Transverse colon (tissue), 4 donors: ENCODE measurements around the gene ECSIT. TPM values are rescaled to one million over a fixed set of nuclear protein-coding genes. Genes with fewer than 3 reads are reported as not detected.
"Not testable (repeated sequence)": the region's sequence is repeated elsewhere in the genome, so short reads cannot be mapped to it uniquely, and the experiment has no call there.

Experiments used
- DNase-seq: peaks from one replicate; pipeline ENCODE4 v3.0.0-alpha.2; 2019
- H3K27ac ChIP-seq, 4 donors: fragments of 200-600 bp; sonication (generic); 2 replicates each; pipeline ENCODE4 v1.5.1; 2016 to 2018; ENCODE audit warnings: inconsistent platforms in 4 of 4
- H3K27me3 ChIP-seq: fragments of 200-600 bp; sonication (generic); 2 replicates; pipeline ENCODE4 v1.5.1; 2017; ENCODE audit warnings: inconsistent platforms
- H3K36me3 ChIP-seq, 4 donors: fragments of 200-600 bp; sonication (generic); 2 replicates each; pipeline ENCODE4 v1.5.1; 2017 to 2019; ENCODE audit warnings: inconsistent platforms in 4 of 4
- H3K4me1 ChIP-seq, 4 donors: fragments of 200-600 bp; sonication (generic); 2 replicates each; pipeline ENCODE4 v1.5.1; 2017 to 2020; ENCODE audit warnings: inconsistent platforms in 4 of 4
- H3K4me3 ChIP-seq, 4 donors: fragments of 200-600 bp; sonication (generic); 1 replicate in 1 of 4; 2 replicates in 3 of 4; pipeline versions ENCODE4 v1.5.1 to v1.6.1; 2017 to 2019; ENCODE audit warnings: inconsistent platforms in 4 of 4
- H3K9me3 ChIP-seq, 2 donors: fragments of 200-600 bp; sonication (generic); 2 replicates each; pipeline ENCODE4 v1.5.1; 2017 to 2019; ENCODE audit warnings: inconsistent platforms in 2 of 2
- EP300 ChIP-seq: sonication (generic); formaldehyde crosslinking; IDR thresholded peaks from one replicate; pipeline ENCODE4 v1.6.1; 2017; ENCODE audit warnings: antibody characterized with exemption, low read depth
- POLR2A ChIP-seq: fragments of 450-650 bp; IDR thresholded peaks from one replicate; pipeline ENCODE4 v1.6.1; 2016; ENCODE audit warnings: antibody characterized with exemption, mild to moderate bottlenecking, moderate library complexity
- POLR2AphosphoS5 ChIP-seq, 3 donors: sonication (generic); formaldehyde crosslinking; IDR thresholded peaks; one replicate each; pipeline ENCODE4 v1.6.1; 2016; ENCODE audit warnings: antibody characterized with exemption in 3 of 3
- WGBS, 2 donors: methylation state at CpG; one replicate each; pipeline ENCODE4 v1.1.5; 2018; ENCODE audit warnings: low coverage in 1 of 2; 5-methylcytosine and 5-hydroxymethylcytosine counted together
- in situ Hi-C, 4 donors: fragments of 200-750 bp; cut with MboI; loops; one replicate each; pipeline versions ENCODE4 v1.15.0 to v1.15.1; 2017; ENCODE audit warnings: low sequenced_read_pairs in 3 of 4, low pct_ligation_motif_present in 1 of 4, low pct_unique_long_range_greater_than_20kb in 1 of 4
- intact Hi-C: fragments of 100-400 bp; cut with DNase I; formaldehyde crosslinking; loops from one replicate; pipeline ENCODE4 v1.15.1; 2023; ENCODE audit warnings: low total_unique reads
- total RNA-seq, 4 donors: library from RNA; depleted of rRNA; stranded (reverse); fragments of >200 nt; gene quantifications; one replicate each; pipeline ENCODE4 v1.1.0, GENCODE V29; 2016
- TF ChIP-seq, protein P1 (sequence below), 5 experiments: fragments of 200-600 bp in 3 of 5; fragments of 450-650 bp in 2 of 5; sonication (generic) in 3 of 5; IDR thresholded peaks; 1 replicate in 2 of 5; 2 replicates in 3 of 5; pipeline ENCODE4 v1.5.1; 2016 to 2017; ENCODE audit warnings: antibody characterized with exemption in 5 of 5, inconsistent platforms in 3 of 5, mild to moderate bottlenecking in 2 of 5, moderate library complexity in 1 of 5

The ECSIT gene
- total RNA-seq, 4 donors from 2014 or later, result 20.9 to 63.4 (median 39.1) TPM

GRCh38 chr19:11570039-11570462 is 41.1 kb upstream of the ECSIT start:
- no peaks in the 10 kb centered on the region for H3K9me3 ChIP-seq
- WGBS, 2 donors, result 70% methylated on average over 5 of the region's 5 CpGs; no CpG with 5 or more reads in 1 of the 2 donors
- TF ChIP-seq POLR2AphosphoS5 (IDR thresholded peaks at IDR 0.05) (no peak), EP300 (no peak), POLR2A (no peak)
- TF ChIP-seq, protein P1, sequence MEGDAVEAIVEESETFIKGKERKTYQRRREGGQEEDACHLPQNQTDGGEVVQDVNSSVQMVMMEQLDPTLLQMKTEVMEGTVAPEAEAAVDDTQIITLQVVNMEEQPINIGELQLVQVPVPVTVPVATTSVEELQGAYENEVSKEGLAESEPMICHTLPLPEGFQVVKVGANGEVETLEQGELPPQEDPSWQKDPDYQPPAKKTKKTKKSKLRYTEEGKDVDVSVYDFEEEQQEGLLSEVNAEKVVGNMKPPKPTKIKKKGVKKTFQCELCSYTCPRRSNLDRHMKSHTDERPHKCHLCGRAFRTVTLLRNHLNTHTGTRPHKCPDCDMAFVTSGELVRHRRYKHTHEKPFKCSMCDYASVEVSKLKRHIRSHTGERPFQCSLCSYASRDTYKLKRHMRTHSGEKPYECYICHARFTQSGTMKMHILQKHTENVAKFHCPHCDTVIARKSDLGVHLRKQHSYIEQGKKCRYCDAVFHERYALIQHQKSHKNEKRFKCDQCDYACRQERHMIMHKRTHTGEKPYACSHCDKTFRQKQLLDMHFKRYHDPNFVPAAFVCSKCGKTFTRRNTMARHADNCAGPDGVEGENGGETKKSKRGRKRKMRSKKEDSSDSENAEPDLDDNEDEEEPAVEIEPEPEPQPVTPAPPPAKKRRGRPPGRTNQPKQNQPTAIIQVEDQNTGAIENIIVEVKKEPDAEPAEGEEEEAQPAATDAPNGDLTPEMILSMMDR (IDR thresholded peaks at IDR 0.05), result no peak
- no peak overlapping the region for H3K4me3 ChIP-seq
- H3K27ac ChIP-seq, result no peak overlapping the region
- H3K36me3 ChIP-seq, result no peaks in the 10 kb centered on the region
- in situ Hi-C loops (no loop called here), intact Hi-C loops (no loop called here)
- no peaks in the 10 kb centered on the region for H3K27me3 ChIP-seq
- no peaks in the 10 kb centered on the region for H3K4me1 ChIP-seq
- no peak for DNase-seq

DNA sequence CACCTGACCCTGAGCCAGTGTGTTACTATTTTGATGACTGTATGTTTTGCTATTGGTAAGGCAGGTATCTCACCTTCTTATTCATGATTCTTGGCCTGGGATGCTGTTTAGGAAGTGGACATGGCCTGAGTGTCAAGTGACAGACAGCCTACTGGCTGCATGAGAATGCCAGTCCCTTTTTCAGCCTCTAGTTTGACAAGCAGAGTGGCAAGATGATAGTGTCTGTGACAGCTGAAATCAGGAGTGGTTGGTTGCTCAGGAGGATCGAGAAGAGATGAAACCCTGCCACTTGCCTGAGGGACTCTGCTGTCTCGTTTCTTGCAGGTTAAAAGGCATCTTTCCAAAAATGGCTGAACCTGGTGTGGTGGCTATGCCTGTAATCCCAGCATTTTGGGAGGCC is 37.2 kb upstream of the ECSIT start:
- Histone ChIP-seq H3K27ac (no peak overlapping the region), H3K36me3 (no peaks in the 10 kb centered on the region), H3K4me1 (no peaks in the 10 kb centered on the region), H3K9me3 (no peaks in the 10 kb centered on the region), H3K27me3 (no peaks in the 10 kb centered on the region), H3K4me3 (no peak overlapping the region)
- DNase-seq, result no peak
- TF ChIP-seq EP300 (no peak), POLR2A (no peak), POLR2AphosphoS5 (IDR thresholded peaks at IDR 0.05) (no peak)
- TF ChIP-seq, protein P1 (IDR thresholded peaks at IDR 0.05), result no peak
- intact Hi-C loops (no loop called here), in situ Hi-C loops (no loop called here)
- WGBS, 2 donors, result 89% methylated on average over 2 of the region's 2 CpGs; no CpG with 5 or more reads in 1 of the 2 donors

- H3K36me3 ChIP-seq, H3K4me3 ChIP-seq, H3K4me1 ChIP-seq, DNase-seq, in situ Hi-C loops, H3K9me3 ChIP-seq, H3K27me3 ChIP-seq, H3K27ac ChIP-seq, intact Hi-C loops: not testable (repeated sequence)
- 90% methylated on average over 2 to 5 of the region's 5 CpGs for WGBS, 2 donors
Observed at GRCh38 chr19:11565649-11565980, 36.7 kb upstream of the ECSIT start.

- DNase-seq, H3K27me3 ChIP-seq, H3K36me3 ChIP-seq, intact Hi-C loops, H3K9me3 ChIP-seq, H3K4me3 ChIP-seq, H3K27ac ChIP-seq, in situ Hi-C loops: not testable (repeated sequence)
- 82 to 94% methylated on average over 3 to 6 of the region's 6 CpGs for WGBS, 2 donors
- H3K4me1 ChIP-seq, result peaks cover 0 to 15% (median 7%) of the 10 kb centered on the region in 4 donors
Observed at GRCh38 chr19:11564082-11564807, 35.3 kb upstream of the ECSIT start.

- peaks cover 0 to 15% (median 8%) of the 10 kb centered on the region in 4 donors for H3K4me1 ChIP-seq
- H3K9me3 ChIP-seq, result no peaks in the 10 kb centered on the region
- no peak overlapping the region for H3K27ac ChIP-seq
- TF ChIP-seq POLR2AphosphoS5 (IDR thresholded peaks at IDR 0.05), result no peak
- no peak for TF ChIP-seq POLR2A
- TF ChIP-seq EP300, result no peak
- TF ChIP-seq, protein P1 (IDR thresholded peaks at IDR 0.05), result no peak
- no peak overlapping the region for H3K4me3 ChIP-seq
- H3K27me3 ChIP-seq, result no peaks in the 10 kb centered on the region
- DNase-seq, result no peak
- intact Hi-C loops (no loop called here), in situ Hi-C loops (no loop called here)
- 87 to 96% methylated on average over 4 to 8 of the region's 8 CpGs for WGBS, 2 donors
- no peaks in the 10 kb centered on the region for H3K36me3 ChIP-seq
Observed at GRCh38 chr19:11563532-11563931, 34.6 kb upstream of the ECSIT start.
